ENCODE results near the gene RABAC1.

- TF ChIP-seq CTCF (IDR thresholded peaks at IDR 0.05; ENCODE audit: insufficient read depth, low read depth, low read length) (no peak), EZH2 (IDR thresholded peaks at IDR 0.05; ENCODE audit: insufficient read depth, low read length) (no peak)
These were observed 9.9 kb upstream of the RABAC1 start for GRCh38 chr19:41968751-41969595.
